Stimulated activated naive B cell treated with anti-CD40 and anti-IgM and Interleukin-4, amounts not matched to agents 10 μg/mL and 1 μg/mL and 100 μg/mL, for 72 hours (primary cell): ENCODE results near the gene NOXA1.

ENCODE experiments used
- ATAC-seq, 2 donors: fragments of 150-1000 bp; cut with Tn5 transposase; replicated peaks; 2 replicates each; pipeline ENCODE4 v1.10.0; 2021; ENCODE audit warnings: moderate library complexity in 1 of 2
- DNase-seq: peaks from one replicate; pipeline ENCODE4 v3.0.0; 2021
- H3K27ac Mint-ChIP-seq: one replicate; pipeline ENCODE4 v1.8.0; 2022; ENCODE audit warnings: mild to moderate bottlenecking, mixed read lengths
- H3K27me3 Mint-ChIP-seq, 2 donors: one replicate each; pipeline ENCODE4 v1.8.0; 2022; ENCODE audit warnings: mixed read lengths in 2 of 2
- H3K36me3 Mint-ChIP-seq, 2 donors: one replicate each; pipeline ENCODE4 v1.8.0; 2022; ENCODE audit warnings: mixed read lengths in 2 of 2, mild to moderate bottlenecking in 1 of 2
- H3K4me1 Mint-ChIP-seq, 2 donors: one replicate each; pipeline ENCODE4 v1.8.0; 2022; ENCODE audit warnings: mixed read lengths in 2 of 2, mild to moderate bottlenecking in 1 of 2
- H3K4me3 Mint-ChIP-seq, 2 donors: one replicate each; pipeline ENCODE4 v1.8.0; 2022; ENCODE audit warnings: mild to moderate bottlenecking in 2 of 2, mixed read lengths in 2 of 2, moderate library complexity in 1 of 2
- H3K9me3 Mint-ChIP-seq, 2 donors: one replicate each; pipeline ENCODE4 v1.8.0; 2022; ENCODE audit warnings: mixed read lengths in 2 of 2, mild to moderate bottlenecking in 1 of 2

The NOXA1 gene

GRCh38 chr9:137417161-137418021 is 5.8 kb upstream of the NOXA1 start:
- peaks cover 0 to 3% of the 10 kb centered on the region in 2 donors for H3K36me3 Mint-ChIP-seq
- DNase-seq (no peak), ATAC-seq (peak in 1 of 2 donors; percentile 76)
- H3K4me1 Mint-ChIP-seq, result peaks cover 16 to 27% of the 10 kb centered on the region in 2 donors
- no peaks in the 10 kb centered on the region for H3K27me3 Mint-ChIP-seq
- H3K27ac Mint-ChIP-seq, result peak overlapping the region; percentile 85
- H3K4me3 Mint-ChIP-seq, result peak overlapping the region; percentile 47 to 80
- H3K9me3 Mint-ChIP-seq, result no peaks in the 10 kb centered on the region

GRCh38 chr9:137421838-137422603 is 1.2 kb upstream of the NOXA1 start:
- Mint-ChIP-seq H3K36me3 (no peaks in the 10 kb centered on the region), H3K27ac (peak overlapping the region; percentile 77), H3K9me3 (no peaks in the 10 kb centered on the region), H3K4me1 (peaks cover 5 to 6% of the 10 kb centered on the region in 2 donors), H3K27me3 (no peaks in the 10 kb centered on the region), H3K4me3 (peak overlapping the region; percentile 84 to 88)
- ATAC-seq, result no peak
- no peak for DNase-seq

GRCh38 chr9:137423514-137424291 is 510 bp downstream of the NOXA1 start:
- Mint-ChIP-seq H3K9me3 (no peaks in the 10 kb centered on the region), H3K36me3 (no peaks in the 10 kb centered on the region), H3K27me3 (no peaks in the 10 kb centered on the region), H3K27ac (no peak overlapping the region), H3K4me1 (peaks cover 5 to 12% of the 10 kb centered on the region in 2 donors), H3K4me3 (peak overlapping the region; percentile 52 to 88)
- DNase-seq (no peak), ATAC-seq (peak; percentile 59 to 64)

- Mint-ChIP-seq H3K4me1 (peaks cover 6 to 32% of the 10 kb centered on the region in 2 donors), H3K9me3 (no peaks in the 10 kb centered on the region), H3K27ac (no peak overlapping the region), H3K36me3 (no peaks in the 10 kb centered on the region), H3K4me3 (no peak overlapping the region), H3K27me3 (peaks cover 2 to 12% of the 10 kb centered on the region in 2 donors)
- ATAC-seq (no peak), DNase-seq (no peak)
These were observed 3.0 kb downstream of the NOXA1 start for GRCh38 chr9:137426018-137426681.

- DNase-seq (no peak), ATAC-seq (no peak)
- Mint-ChIP-seq H3K27ac (no peak overlapping the region), H3K9me3 (no peaks in the 10 kb centered on the region), H3K36me3 (no peaks in the 10 kb centered on the region), H3K4me1 (peaks cover 2 to 26% of the 10 kb centered on the region in 2 donors), H3K4me3 (no peak overlapping the region), H3K27me3 (peaks cover 4 to 15% of the 10 kb centered on the region in 2 donors)
These were observed 4.5 kb downstream of the NOXA1 start for GRCh38 chr9:137427454-137428310.

- H3K9me3 Mint-ChIP-seq, result no peaks in the 10 kb centered on the region
- peaks cover 2 to 26% of the 10 kb centered on the region in 2 donors for H3K4me1 Mint-ChIP-seq
- H3K36me3 Mint-ChIP-seq, result no peaks in the 10 kb centered on the region
- H3K4me3 Mint-ChIP-seq, result no peak overlapping the region
- DNase-seq, result no peak
- no peak for ATAC-seq
- no peak overlapping the region for H3K27ac Mint-ChIP-seq
- peaks cover 4 to 15% of the 10 kb centered on the region in 2 donors for H3K27me3 Mint-ChIP-seq
These were observed 5.1 kb downstream of the NOXA1 start for GRCh38 chr9:137428311-137428630.

GRCh38 chr9:137428841-137429545 is 5.8 kb downstream of the NOXA1 start:
- no peaks in the 10 kb centered on the region for H3K36me3 Mint-ChIP-seq
- no peak for DNase-seq
- no peak overlapping the region for H3K4me3 Mint-ChIP-seq
- no peaks in the 10 kb centered on the region for H3K9me3 Mint-ChIP-seq
- no peak for ATAC-seq
- no peak overlapping the region for H3K27ac Mint-ChIP-seq
- peaks cover 2 to 26% of the 10 kb centered on the region in 2 donors for H3K4me1 Mint-ChIP-seq
- peaks cover 4 to 15% of the 10 kb centered on the region in 2 donors for H3K27me3 Mint-ChIP-seq

- peaks cover 4 to 15% of the 10 kb centered on the region in 2 donors for H3K27me3 Mint-ChIP-seq
- peak overlapping the region in 1 of 2 donors; percentile 43 for H3K4me3 Mint-ChIP-seq
- ATAC-seq (no peak), DNase-seq (no peak)
- H3K4me1 Mint-ChIP-seq, result peaks cover 2 to 26% of the 10 kb centered on the region in 2 donors
- no peak overlapping the region for H3K27ac Mint-ChIP-seq
- H3K36me3 Mint-ChIP-seq, result no peaks in the 10 kb centered on the region
- H3K9me3 Mint-ChIP-seq, result no peaks in the 10 kb centered on the region
These were observed 6.3 kb downstream of the NOXA1 start for GRCh38 chr9:137429546-137429890.

GRCh38 chr9:137429974-137430722 is 7.0 kb downstream of the NOXA1 start:
- H3K4me3 Mint-ChIP-seq, result no peak overlapping the region
- ATAC-seq (peak; percentile 70), DNase-seq (no peak)

GRCh38 chr9:137430723-137431415 is 7.7 kb downstream of the NOXA1 start:
- no peak for DNase-seq
- peak in 1 of 2 donors; percentile 18 for ATAC-seq
- Mint-ChIP-seq H3K4me3 (no peak overlapping the region), H3K27ac (no peak overlapping the region), H3K4me1 (peaks cover 2 to 26% of the 10 kb centered on the region in 2 donors), H3K27me3 (peaks cover 4 to 15% of the 10 kb centered on the region in 2 donors), H3K9me3 (no peaks in the 10 kb centered on the region), H3K36me3 (no peaks in the 10 kb centered on the region)

More at GRCh38 chr9:137429974-137430722, 7.0 kb downstream of the NOXA1 start:
- Mint-ChIP-seq H3K36me3 (no peaks in the 10 kb centered on the region), H3K27me3 (peaks cover 4 to 15% of the 10 kb centered on the region in 2 donors), H3K27ac (no peak overlapping the region), H3K4me1 (peaks cover 2 to 26% of the 10 kb centered on the region in 2 donors), H3K9me3 (no peaks in the 10 kb centered on the region)

- Mint-ChIP-seq H3K27ac (no peak overlapping the region), H3K36me3 (no peaks in the 10 kb centered on the region), H3K9me3 (no peaks in the 10 kb centered on the region), H3K4me3 (no peak overlapping the region), H3K4me1 (peaks cover 2 to 26% of the 10 kb centered on the region in 2 donors), H3K27me3 (peaks cover 4 to 15% of the 10 kb centered on the region in 2 donors)
- DNase-seq, result no peak
- ATAC-seq, result no peak
These were observed 8.3 kb downstream of the NOXA1 start for GRCh38 chr9:137431416-137431931.
